ENCODE measurements around the gene IDH2. TPM values are rescaled to one million over a fixed set of nuclear protein-coding genes. Genes with fewer than 3 reads are reported as not detected.
A peak's percentile ranks its signal among the peaks of the same experiment; 100 is the strongest.

The IDH2 gene
- total and polyA plus RNA-seq, 10 of the 15 experiments (the other 5 are each of a cell fraction or from before 2014, with no cell fraction given) = 2.3 to 358 (median 242) TPM

- TF ChIP-seq BCLAF1 (IDR thresholded peaks at IDR 0.05) (no peak), KLF5 (IDR thresholded peaks at IDR 0.05; ENCODE audit: partially characterized antibody) (no peak), BCL3 (IDR thresholded peaks at IDR 0.05; ENCODE audit: borderline replicate concordance, insufficient read depth, low read depth, low read length, poor library complexity, severe bottlenecking) (no peak), FOXK2 (IDR thresholded peaks at IDR 0.05) (no peak), YY1 (IDR thresholded peaks at IDR 0.05; ENCODE audit: low read depth, low read length) (no peak), YBX1 (IDR thresholded peaks at IDR 0.05) (no peak), DPF2 (IDR thresholded peaks at IDR 0.05) (peak; percentile 37; the same call in 1 of the 2 replicates), ZNF384 (IDR thresholded peaks at IDR 0.05; ENCODE audit: borderline replicate concordance, low read depth, low read length) (no peak), SIN3A (IDR thresholded peaks at IDR 0.05; ENCODE audit: low read depth, low read length) (no peak), POLR2AphosphoS5 (IDR thresholded peaks at IDR 0.05; ENCODE audit: low read length) (no peak), FOXM1 (IDR thresholded peaks at IDR 0.05; ENCODE audit: low read depth, low read length) (no peak), BACH1 (IDR thresholded peaks at IDR 0.05; ENCODE audit: borderline replicate concordance) (peak; percentile 58; the same call in 1 of the 2 replicates), EZH2 (IDR thresholded peaks at IDR 0.05; ENCODE audit: borderline replicate concordance, control insufficient read depth, low read depth, low read length) (no peak), GABPA (IDR thresholded peaks at IDR 0.05; ENCODE audit: low read depth) (no peak), MTA2 (IDR thresholded peaks at IDR 0.05; ENCODE audit: low read depth) (peak; percentile 53), ZSCAN29 (IDR thresholded peaks at IDR 0.05) (no peak), CREM (IDR thresholded peaks at IDR 0.05; ENCODE audit: low read depth) (peak; percentile 53; the same call in 1 of the 2 replicates), JUNB (IDR thresholded peaks at IDR 0.05) (peak; percentile 30; the same call in 1 of the 2 replicates), TAF1 (IDR thresholded peaks at IDR 0.05; ENCODE audit: borderline replicate concordance, low read depth, low read length) (no peak), NR2C1 (IDR thresholded peaks at IDR 0.05) (no peak)
- TF ChIP-seq, protein P1, sequence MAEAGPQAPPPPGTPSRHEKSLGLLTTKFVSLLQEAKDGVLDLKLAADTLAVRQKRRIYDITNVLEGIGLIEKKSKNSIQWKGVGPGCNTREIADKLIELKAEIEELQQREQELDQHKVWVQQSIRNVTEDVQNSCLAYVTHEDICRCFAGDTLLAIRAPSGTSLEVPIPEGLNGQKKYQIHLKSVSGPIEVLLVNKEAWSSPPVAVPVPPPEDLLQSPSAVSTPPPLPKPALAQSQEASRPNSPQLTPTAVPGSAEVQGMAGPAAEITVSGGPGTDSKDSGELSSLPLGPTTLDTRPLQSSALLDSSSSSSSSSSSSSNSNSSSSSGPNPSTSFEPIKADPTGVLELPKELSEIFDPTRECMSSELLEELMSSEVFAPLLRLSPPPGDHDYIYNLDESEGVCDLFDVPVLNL (IDR thresholded peaks at IDR 0.05; ENCODE audit: low read depth, low read length) = no peak
- TF ChIP-seq, protein P2, sequence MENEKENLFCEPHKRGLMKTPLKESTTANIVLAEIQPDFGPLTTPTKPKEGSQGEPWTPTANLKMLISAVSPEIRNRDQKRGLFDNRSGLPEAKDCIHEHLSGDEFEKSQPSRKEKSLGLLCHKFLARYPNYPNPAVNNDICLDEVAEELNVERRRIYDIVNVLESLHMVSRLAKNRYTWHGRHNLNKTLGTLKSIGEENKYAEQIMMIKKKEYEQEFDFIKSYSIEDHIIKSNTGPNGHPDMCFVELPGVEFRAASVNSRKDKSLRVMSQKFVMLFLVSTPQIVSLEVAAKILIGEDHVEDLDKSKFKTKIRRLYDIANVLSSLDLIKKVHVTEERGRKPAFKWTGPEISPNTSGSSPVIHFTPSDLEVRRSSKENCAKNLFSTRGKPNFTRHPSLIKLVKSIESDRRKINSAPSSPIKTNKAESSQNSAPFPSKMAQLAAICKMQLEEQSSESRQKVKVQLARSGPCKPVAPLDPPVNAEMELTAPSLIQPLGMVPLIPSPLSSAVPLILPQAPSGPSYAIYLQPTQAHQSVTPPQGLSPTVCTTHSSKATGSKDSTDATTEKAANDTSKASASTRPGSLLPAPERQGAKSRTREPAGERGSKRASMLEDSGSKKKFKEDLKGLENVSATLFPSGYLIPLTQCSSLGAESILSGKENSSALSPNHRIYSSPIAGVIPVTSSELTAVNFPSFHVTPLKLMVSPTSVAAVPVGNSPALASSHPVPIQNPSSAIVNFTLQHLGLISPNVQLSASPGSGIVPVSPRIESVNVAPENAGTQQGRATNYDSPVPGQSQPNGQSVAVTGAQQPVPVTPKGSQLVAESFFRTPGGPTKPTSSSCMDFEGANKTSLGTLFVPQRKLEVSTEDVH (IDR thresholded peaks at IDR 0.05; ENCODE audit: low read depth, partially characterized antibody) = no peak
- TF ChIP-seq, protein P3, sequence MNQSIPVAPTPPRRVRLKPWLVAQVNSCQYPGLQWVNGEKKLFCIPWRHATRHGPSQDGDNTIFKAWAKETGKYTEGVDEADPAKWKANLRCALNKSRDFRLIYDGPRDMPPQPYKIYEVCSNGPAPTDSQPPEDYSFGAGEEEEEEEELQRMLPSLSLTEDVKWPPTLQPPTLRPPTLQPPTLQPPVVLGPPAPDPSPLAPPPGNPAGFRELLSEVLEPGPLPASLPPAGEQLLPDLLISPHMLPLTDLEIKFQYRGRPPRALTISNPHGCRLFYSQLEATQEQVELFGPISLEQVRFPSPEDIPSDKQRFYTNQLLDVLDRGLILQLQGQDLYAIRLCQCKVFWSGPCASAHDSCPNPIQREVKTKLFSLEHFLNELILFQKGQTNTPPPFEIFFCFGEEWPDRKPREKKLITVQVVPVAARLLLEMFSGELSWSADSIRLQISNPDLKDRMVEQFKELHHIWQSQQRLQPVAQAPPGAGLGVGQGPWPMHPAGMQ (IDR thresholded peaks at IDR 0.05; ENCODE audit: borderline replicate concordance) = no peak
Measured at GRCh38 chr15:90097475-90097874, 4.8 kb downstream of the IDH2 start (continued).

Data from GM12878 (cell line).